Thyroid gland (tissue), 4 donors: ENCODE measurements around the gene ENOX1.

ENCODE experiments used
- POLR2A ChIP-seq, 2 donors: fragments of 450-650 bp; IDR thresholded peaks; one replicate each; pipeline ENCODE4 v1.6.1; 2017; ENCODE audit warnings: antibody characterized with exemption in 2 of 2, mild to moderate bottlenecking in 2 of 2, moderate library complexity in 1 of 2
- TF ChIP-seq, protein P1 (sequence below), 6 experiments: fragments of 200-600 bp in 3 of 6; fragments of 450-650 bp in 3 of 6; sonication (generic) in 3 of 6; IDR thresholded peaks; one replicate each; pipeline ENCODE4 v1.5.1; 2016 to 2019; ENCODE audit warnings: antibody characterized with exemption in 6 of 6, mild to moderate bottlenecking in 2 of 6, inconsistent platforms in 1 of 6, moderate library complexity in 1 of 6

- no peak for TF ChIP-seq POLR2A (IDR thresholded peaks at IDR 0.05)
- TF ChIP-seq, protein P1, sequence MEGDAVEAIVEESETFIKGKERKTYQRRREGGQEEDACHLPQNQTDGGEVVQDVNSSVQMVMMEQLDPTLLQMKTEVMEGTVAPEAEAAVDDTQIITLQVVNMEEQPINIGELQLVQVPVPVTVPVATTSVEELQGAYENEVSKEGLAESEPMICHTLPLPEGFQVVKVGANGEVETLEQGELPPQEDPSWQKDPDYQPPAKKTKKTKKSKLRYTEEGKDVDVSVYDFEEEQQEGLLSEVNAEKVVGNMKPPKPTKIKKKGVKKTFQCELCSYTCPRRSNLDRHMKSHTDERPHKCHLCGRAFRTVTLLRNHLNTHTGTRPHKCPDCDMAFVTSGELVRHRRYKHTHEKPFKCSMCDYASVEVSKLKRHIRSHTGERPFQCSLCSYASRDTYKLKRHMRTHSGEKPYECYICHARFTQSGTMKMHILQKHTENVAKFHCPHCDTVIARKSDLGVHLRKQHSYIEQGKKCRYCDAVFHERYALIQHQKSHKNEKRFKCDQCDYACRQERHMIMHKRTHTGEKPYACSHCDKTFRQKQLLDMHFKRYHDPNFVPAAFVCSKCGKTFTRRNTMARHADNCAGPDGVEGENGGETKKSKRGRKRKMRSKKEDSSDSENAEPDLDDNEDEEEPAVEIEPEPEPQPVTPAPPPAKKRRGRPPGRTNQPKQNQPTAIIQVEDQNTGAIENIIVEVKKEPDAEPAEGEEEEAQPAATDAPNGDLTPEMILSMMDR (IDR thresholded peaks at IDR 0.05), result no peak
Measured at GRCh38 chr13:43278127-43278526, 508.6 kb downstream of the ENOX1 start.
